ENCODE data around the gene ABCG8. TPM values are rescaled to one million over a fixed set of nuclear protein-coding genes. Genes with fewer than 3 reads are reported as not detected.

Gene ABCG8
- total RNA-seq, 4 donors from 2014 or later = 0.09 TPM; not detected in 3

GRCh38 chr2:43925431-43925830 is 86.7 kb downstream of the ABCG8 start:
- Histone ChIP-seq H3K27ac (no peak overlapping the region), H3K4me1 (no peaks in the 10 kb centered on the region), H3K4me3 (no peak overlapping the region), H3K9me3 (no peaks in the 10 kb centered on the region), H3K27me3 (no peaks in the 10 kb centered on the region), H3K36me3 (no peaks in the 10 kb centered on the region)
- intact Hi-C loops (cut with DNase I; ENCODE audit: low total_unique reads) = no loop called here
- no peak for DNase-seq
- TF ChIP-seq POLR2A (IDR thresholded peaks at IDR 0.05) (no peak), CTCF (IDR thresholded peaks at IDR 0.05) (no peak)

- H3K4me1 ChIP-seq = no peaks in the 10 kb centered on the region
- TF ChIP-seq POLR2A (IDR thresholded peaks at IDR 0.05) = no peak
- no peak for TF ChIP-seq CTCF (IDR thresholded peaks at IDR 0.05)
- H3K9me3 ChIP-seq = no peaks in the 10 kb centered on the region
- no peak overlapping the region for H3K4me3 ChIP-seq
- H3K36me3 ChIP-seq = no peaks in the 10 kb centered on the region
- no peak overlapping the region for H3K27ac ChIP-seq
- intact Hi-C loops (cut with DNase I; ENCODE audit: low total_unique reads) = no loop called here
- H3K27me3 ChIP-seq = no peaks in the 10 kb centered on the region
- DNase-seq = no peak
Measured at GRCh38 chr2:43927442-43927841, 88.7 kb downstream of the ABCG8 start.

- H3K36me3 ChIP-seq = no peaks in the 10 kb centered on the region
- no peaks in the 10 kb centered on the region for H3K9me3 ChIP-seq
- H3K4me1 ChIP-seq = no peaks in the 10 kb centered on the region
- H3K4me3 ChIP-seq = no peak overlapping the region
- TF ChIP-seq CTCF (IDR thresholded peaks at IDR 0.05) = no peak
- TF ChIP-seq POLR2A (IDR thresholded peaks at IDR 0.05) = no peak
- intact Hi-C loops (cut with DNase I; ENCODE audit: low total_unique reads) = no loop called here
- no peak for DNase-seq
- no peaks in the 10 kb centered on the region for H3K27me3 ChIP-seq
- H3K27ac ChIP-seq = no peak overlapping the region
Measured at GRCh38 chr2:43931293-43931692, 92.5 kb downstream of the ABCG8 start.

Small RNA genes lying within 50 kb of the gene (small RNA-seq; reads per million reads assigned to genes)
- gene RN7SL455P (not detected), gene RNU6-1048P (not detected)

Other genes starting within 250 kb of the ABCG8 start
- gene THADA, start 242.9 kb upstream of the ABCG8 start, total RNA-seq = 10 to 100 TPM; 31.2 to 68.8 (median 54.9) TPM
- gene PLEKHH2, start 201.7 kb upstream of the ABCG8 start, total RNA-seq = 100 to 1,000 TPM in 1 of 4 donors, 10 to 100 TPM in 3; 47.1 to 124 (median 74.8) TPM
- gene C1GALT1C1L, start 162.5 kb upstream of the ABCG8 start, total RNA-seq = 1 to 10 TPM in 3 of 4 donors, not detected in 1; 1.5 to 3.7 (median 3.7) TPM
- 10 to 100 TPM; 27.0 to 83.8 (median 62.4) TPM for gene DYNC2LI1, start 64.9 kb upstream of the ABCG8 start, total RNA-seq
- gene ABCG5, start 132 bp upstream of the ABCG8 start, total RNA-seq = not detected
- 10 to 100 TPM; 39.7 to 99.1 (median 71.6) TPM for gene LRPPRC, start 157.0 kb downstream of the ABCG8 start, total RNA-seq